NOMO-1 treated with dmso at 0.1 percent for 144 hours (cell line): ENCODE results near the gene ANKS4B.
"Not testable (repeated sequence)": the region's sequence is repeated elsewhere in the genome, so short reads cannot be mapped to it uniquely, and the experiment has no call there.

Experiments
- DNase-seq: peaks from one replicate; lab custom pipeline; 2025; ENCODE audit not compliant: unreplicated experiment; lab: John Stamatoyannopoulos, UW

The ANKS4B gene

GRCh38 chr16:21289789-21290188 lies 56.3 kb downstream of the ANKS4B start:
- not testable (repeated sequence) for DNase-seq

- peak; percentile 90 for DNase-seq
These were observed 67.0 kb downstream of the ANKS4B start for GRCh38 chr16:21300309-21301167.

- peak; percentile 80 for DNase-seq
These were observed 67.8 kb downstream of the ANKS4B start for GRCh38 chr16:21301168-21301894.

- no peak for DNase-seq
These were observed 68.4 kb downstream of the ANKS4B start for GRCh38 chr16:21301895-21302291.

GRCh38 chr16:21302454-21302853 lies 69.0 kb downstream of the ANKS4B start:
- no peak for DNase-seq

- DNase-seq, result no peak
These were observed 69.5 kb downstream of the ANKS4B start for GRCh38 chr16:21302898-21303528.
